A549 (cell line): ENCODE results near the gene RUNX3. TPM values are rescaled to one million over a fixed set of nuclear protein-coding genes. Genes with fewer than 3 reads are reported as not detected.
"Not testable (repeated sequence)": the region's sequence is repeated elsewhere in the genome, so short reads cannot be mapped to it uniquely, and the experiment has no call there.

Source experiments
- ATAC-seq, 2 experiments: fragments of 200-7000 bp in 1 of 2; fragments of >200 bp in 1 of 2; cut with Nextera tagmentation in 1 of 2; cut with Tn5 transposase in 1 of 2; 3 replicates each; pipeline versions ENCODE4 v1.8.0 to v1.9.1; 2018 to 2020; ENCODE audit warnings: mild to moderate bottlenecking in 1 of 2, moderate library complexity in 1 of 2
- CTCF ChIA-PET: fragments of 300-600 bp; sonication (Branson Sonifier 250); formaldehyde crosslinking; extraction: SDS; loops from one replicate; lab custom pipeline; 2021; ENCODE audit warnings: antibody characterized with exemption, inconsistent platforms; lab: Yijun Ruan, JAX
- POLR2A ChIA-PET: fragments of 350-600 bp; formaldehyde crosslinking; extraction: SDS; loops from one replicate; lab custom pipeline; 2021; ENCODE audit warnings: antibody characterized with exemption, inconsistent platforms; lab: Yijun Ruan, JAX
- DNase-seq, 2 experiments: peaks; one replicate each; pipeline versions ENCODE4 v3.0.0 to v3.0.0-alpha.2; 2011 to 2016; ENCODE audit warnings: low read depth in 1 of 2, low spot score in 1 of 2
- FAIRE-seq: peaks from 2 replicates; lab custom pipeline; 2011; peaks lifted over from hg19 to GRCh38; lab: Jason Lieb, UNC
- H3K27ac ChIP-seq, 2 experiments: fragments of >200 bp; sonication (Bioruptor Twin); formaldehyde crosslinking; 3 replicates each; pipeline ENCODE4 v1.5.1; 2016 to 2017
- H3K4me1 ChIP-seq: fragments of >200 bp; sonication (Bioruptor Twin); formaldehyde crosslinking; 3 replicates; pipeline ENCODE4 v1.6.1; 2016
- H3K4me2 ChIP-seq: fragments of >200 bp; sonication (Bioruptor Twin); formaldehyde crosslinking; 3 replicates; pipeline ENCODE4 v1.6.1; 2016
- H3K4me3 ChIP-seq: fragments of >200 bp; sonication (Bioruptor Twin); formaldehyde crosslinking; 3 replicates; pipeline ENCODE4 v1.5.1; 2016
- H3K9me3 ChIP-seq: fragments of >200 bp; sonication (Bioruptor Twin); formaldehyde crosslinking; 3 replicates; pipeline ENCODE4 v1.6.1; 2016
- CHD4 ChIP-seq: fragments of 200-600 bp; sonication (generic); IDR thresholded peaks from 2 replicates; pipeline ENCODE4 v1.6.1; 2016; ENCODE audit warnings: antibody characterized with exemption, mild to moderate bottlenecking, borderline replicate concordance
- EHF ChIP-seq: fragments of 250-450 bp; sonication (Bioruptor Pico); IDR thresholded peaks from 2 replicates; pipeline ENCODE4 v1.5.0; 2020; ENCODE audit warnings: mild to moderate bottlenecking
- ESRRA ChIP-seq: fragments of 150-350 bp; IDR thresholded peaks from 2 replicates; pipeline ENCODE4 v1.6.1; 2014; ENCODE audit warnings: mild to moderate bottlenecking, low read length, borderline replicate concordance
- FOSB ChIP-seq: fragments of 250-450 bp; sonication (Bioruptor Pico); IDR thresholded peaks from 2 replicates; pipeline ENCODE4 v1.5.0; 2020; ENCODE audit warnings: mild to moderate bottlenecking, moderate library complexity
- FOXS1 ChIP-seq: fragments of 250-450 bp; sonication (Bioruptor Pico); IDR thresholded peaks from 2 replicates; pipeline ENCODE4 v1.5.0; 2020; ENCODE audit warnings: mild to moderate bottlenecking, moderate library complexity
- KDM1A ChIP-seq: fragments of 200-600 bp; sonication (generic); IDR thresholded peaks from 2 replicates; pipeline ENCODE4 v1.6.1; 2016; ENCODE audit warnings: low read depth, mild to moderate bottlenecking
- MAFK ChIP-seq: fragments of 450-650 bp; IDR thresholded peaks from 2 replicates; pipeline ENCODE4 v1.6.1; 2014; ENCODE audit not compliant: partially characterized antibody
- NFE2L2 ChIP-seq: fragments of 150-350 bp; conservative IDR thresholded peaks from 2 replicates; pipeline ENCODE4 v1.6.1; 2014; ENCODE audit warnings: low read length
- PHF8 ChIP-seq: fragments of 200-600 bp; sonication (generic); IDR thresholded peaks from 2 replicates; pipeline ENCODE4 v1.6.1; 2016; ENCODE audit warnings: low read depth, mild to moderate bottlenecking, antibody characterized with exemption, moderate library complexity, borderline replicate concordance
- POLR2AphosphoS2 ChIP-seq: conservative IDR thresholded peaks from 2 replicates; pipeline ENCODE4 v1.6.1; 2012; ENCODE audit warnings: low read length, improper control_type of control experiment, inconsistent platforms
- RNF2 ChIP-seq: fragments of 200-600 bp; sonication (generic); IDR thresholded peaks from 2 replicates; pipeline ENCODE4 v1.6.1; 2016; ENCODE audit warnings: low read depth, mild to moderate bottlenecking, antibody characterized with exemption, moderate library complexity, borderline replicate concordance
- ZC3H11A ChIP-seq: fragments of 450-650 bp; IDR thresholded peaks from 2 replicates; pipeline ENCODE4 v1.6.1; 2014; ENCODE audit warnings: antibody characterized with exemption, mild to moderate bottlenecking
- WGBS: methylation state at CpG from one replicate; pipeline ENCODE4 v1.1.6; 2017; ENCODE audit errors: missing lambda C conversion rate; 5-methylcytosine and 5-hydroxymethylcytosine counted together
- polyA plus RNA-seq, 4 experiments: library from polyadenylated mRNA; depleted of rRNA in 3 of 4; stranded (reverse); fragments of >200 nt; fragmentation: RNase III in 1 of 4; extraction: RNeasy Plus Mini Kit Qiagen cat#74134 plus additional on column Dnase treatment in 1 of 4; gene quantifications; 2 replicates in 3 of 4; 3 replicates in 1 of 4; pipeline ENCODE4 v1.2.3, GENCODE V29; 2011 to 2017
- TF ChIP-seq, protein P1 (sequence below): fragments of 250-450 bp; sonication (Bioruptor Pico); IDR thresholded peaks from 2 replicates; pipeline ENCODE4 v1.5.0; 2020; ENCODE audit warnings: low read depth, mild to moderate bottlenecking, moderate library complexity
- TF ChIP-seq, protein P2 (sequence below): fragments of 450-650 bp; IDR thresholded peaks from 2 replicates; pipeline ENCODE4 v1.6.1; 2014; ENCODE audit warnings: antibody characterized with exemption
- TF ChIP-seq, protein P3 (sequence below): fragments of 200-600 bp; sonication (generic); IDR thresholded peaks from 2 replicates; pipeline ENCODE4 v1.6.1; 2016; ENCODE audit warnings: antibody characterized with exemption, mild to moderate bottlenecking, moderate library complexity

The RUNX3 gene
- polyA plus RNA-seq, 2 of the 4 experiments (the other 2 are of a cell fraction) = 1.4 to 4.0 TPM

DNA sequence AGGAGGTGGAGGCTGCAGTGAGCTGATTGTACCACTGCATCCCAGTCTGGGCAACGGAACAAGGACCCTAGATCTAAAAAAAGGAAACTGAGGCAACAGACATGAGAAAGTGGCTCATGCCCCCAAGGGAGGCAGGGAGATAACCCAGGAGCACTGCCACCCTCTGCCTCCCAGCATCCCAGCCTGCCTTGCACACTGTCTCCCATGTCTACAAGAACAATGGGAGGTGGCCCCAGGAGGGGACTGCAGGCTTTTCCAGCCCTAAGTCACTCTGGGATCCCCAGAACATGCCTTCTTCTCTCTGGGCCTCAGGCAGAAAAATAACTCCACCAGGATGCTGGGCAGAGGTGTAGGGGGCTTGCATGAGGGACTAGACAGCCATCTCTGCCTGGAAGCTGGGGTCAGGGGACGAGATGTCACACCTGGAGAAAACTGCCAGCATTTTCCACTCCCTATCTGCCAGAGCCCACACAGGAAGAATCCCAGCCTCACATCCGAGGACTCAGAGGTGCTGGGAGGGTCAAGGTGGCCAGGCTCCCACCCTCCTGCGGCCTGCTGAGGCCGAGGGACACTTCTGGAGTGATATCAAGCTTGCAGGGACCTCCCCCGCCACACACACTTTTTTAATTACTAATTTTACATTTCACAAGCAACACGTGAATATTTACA, 21.4 kb downstream of the RUNX3 start (continued):
- TF ChIP-seq, protein P1, sequence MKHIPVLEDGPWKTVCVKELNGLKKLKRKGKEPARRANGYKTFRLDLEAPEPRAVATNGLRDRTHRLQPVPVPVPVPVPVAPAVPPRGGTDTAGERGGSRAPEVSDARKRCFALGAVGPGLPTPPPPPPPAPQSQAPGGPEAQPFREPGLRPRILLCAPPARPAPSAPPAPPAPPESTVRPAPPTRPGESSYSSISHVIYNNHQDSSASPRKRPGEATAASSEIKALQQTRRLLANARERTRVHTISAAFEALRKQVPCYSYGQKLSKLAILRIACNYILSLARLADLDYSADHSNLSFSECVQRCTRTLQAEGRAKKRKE = no peak
- TF ChIP-seq FOSB (CRISPR knock-in tag) = no peak
- no peak for TF ChIP-seq ZC3H11A
- TF ChIP-seq, protein P2, sequence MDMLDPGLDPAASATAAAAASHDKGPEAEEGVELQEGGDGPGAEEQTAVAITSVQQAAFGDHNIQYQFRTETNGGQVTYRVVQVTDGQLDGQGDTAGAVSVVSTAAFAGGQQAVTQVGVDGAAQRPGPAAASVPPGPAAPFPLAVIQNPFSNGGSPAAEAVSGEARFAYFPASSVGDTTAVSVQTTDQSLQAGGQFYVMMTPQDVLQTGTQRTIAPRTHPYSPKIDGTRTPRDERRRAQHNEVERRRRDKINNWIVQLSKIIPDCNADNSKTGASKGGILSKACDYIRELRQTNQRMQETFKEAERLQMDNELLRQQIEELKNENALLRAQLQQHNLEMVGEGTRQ = no peak

DNA sequence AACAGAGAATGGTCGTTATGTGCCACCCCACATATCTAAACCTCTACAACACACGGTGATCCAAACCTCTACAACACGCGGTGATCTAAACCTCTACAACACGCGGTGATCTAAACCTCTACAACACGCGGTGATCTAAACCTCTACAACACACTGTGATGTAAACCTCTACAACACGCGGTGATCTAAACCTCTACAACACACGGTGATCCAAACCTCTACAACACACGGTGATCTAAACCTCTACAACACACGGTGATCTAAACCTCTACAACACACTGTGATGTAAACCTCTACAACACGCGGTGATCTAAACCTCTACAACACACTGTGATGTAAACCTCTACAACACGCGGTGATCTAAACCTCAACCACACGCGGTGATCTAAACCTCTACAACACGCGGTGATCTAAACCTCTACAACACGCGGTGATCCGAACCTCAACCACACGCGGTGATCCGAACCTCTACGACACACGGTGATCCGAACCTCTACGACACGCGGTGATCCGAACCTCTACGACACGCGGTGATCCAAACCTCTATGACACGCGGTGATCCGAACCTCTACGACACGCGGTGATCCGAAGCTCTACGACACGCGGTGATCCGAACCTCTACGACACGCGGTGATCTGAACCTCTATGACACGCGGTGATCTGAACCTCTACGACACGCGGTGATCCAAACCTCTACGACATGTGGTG, 22.3 kb downstream of the RUNX3 start:
- H3K4me2 ChIP-seq, H3K4me3 ChIP-seq, H3K9me3 ChIP-seq, ATAC-seq, DNase-seq, POLR2A ChIA-PET, H3K4me1 ChIP-seq, H3K27ac ChIP-seq, FAIRE-seq: not testable (repeated sequence)
- 92% methylated on average over 57 of the region's 57 CpGs for WGBS
- CTCF ChIA-PET = interaction anchor here (1.4 kb wide), 1 partner anchor 25 kb away, joined by 3 read pairs; no protein-coding TSS in a partner anchor

DNA sequence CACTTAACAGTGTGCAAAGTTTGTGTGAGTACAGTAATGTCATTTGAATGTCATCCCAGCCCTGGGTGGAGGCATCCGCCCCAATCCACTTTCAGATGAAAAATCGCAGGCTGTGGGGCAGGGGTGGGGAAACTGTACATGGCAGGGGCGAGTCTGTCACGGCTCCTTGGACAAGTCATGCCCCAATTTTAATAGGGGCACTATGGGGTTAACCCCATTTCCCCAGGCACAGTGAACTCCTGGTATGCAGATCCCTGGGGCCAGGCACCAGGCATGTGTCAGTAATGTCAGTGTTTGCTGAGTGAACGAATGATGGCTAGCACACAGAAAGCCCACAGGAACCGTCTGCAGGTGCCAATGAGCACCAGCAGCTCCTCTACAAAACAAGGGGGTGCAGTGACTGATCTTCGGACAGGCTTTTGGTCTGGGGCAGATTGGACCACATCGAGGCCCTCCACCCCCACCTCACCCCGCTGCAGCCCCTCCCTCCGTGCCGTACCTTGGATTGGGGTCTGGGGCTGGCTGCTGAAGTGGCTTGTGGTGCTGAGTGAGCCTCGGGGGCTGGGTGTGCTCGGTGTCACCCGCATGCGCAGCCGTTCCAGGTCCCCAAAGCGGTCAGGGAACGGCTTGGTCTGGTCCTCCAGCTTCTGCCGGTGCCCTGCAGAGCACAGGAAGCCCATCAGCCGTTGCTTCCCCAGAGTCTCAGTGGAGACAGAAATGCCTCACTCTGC, 23.2 kb downstream of the RUNX3 start:
- no peak for ATAC-seq
- H3K4me3 ChIP-seq = no peak overlapping the region
- no peak for FAIRE-seq
- ChIA-PET CTCF (no interaction called here), POLR2A (no interaction called here)
- H3K9me3 ChIP-seq = no peaks in the 10 kb centered on the region
- H3K27ac ChIP-seq = no peak overlapping the region
- TF ChIP-seq ESRRA (no peak), PHF8 (no peak), FOXS1 (no peak), NFE2L2 (no peak), MAFK (no peak), RNF2 (no peak), EHF (CRISPR knock-in tag) (no peak), CHD4 (no peak), POLR2AphosphoS2 (no peak), KDM1A (no peak), ZC3H11A (no peak)
- TF ChIP-seq, protein P2 = no peak
- TF ChIP-seq, protein P3, sequence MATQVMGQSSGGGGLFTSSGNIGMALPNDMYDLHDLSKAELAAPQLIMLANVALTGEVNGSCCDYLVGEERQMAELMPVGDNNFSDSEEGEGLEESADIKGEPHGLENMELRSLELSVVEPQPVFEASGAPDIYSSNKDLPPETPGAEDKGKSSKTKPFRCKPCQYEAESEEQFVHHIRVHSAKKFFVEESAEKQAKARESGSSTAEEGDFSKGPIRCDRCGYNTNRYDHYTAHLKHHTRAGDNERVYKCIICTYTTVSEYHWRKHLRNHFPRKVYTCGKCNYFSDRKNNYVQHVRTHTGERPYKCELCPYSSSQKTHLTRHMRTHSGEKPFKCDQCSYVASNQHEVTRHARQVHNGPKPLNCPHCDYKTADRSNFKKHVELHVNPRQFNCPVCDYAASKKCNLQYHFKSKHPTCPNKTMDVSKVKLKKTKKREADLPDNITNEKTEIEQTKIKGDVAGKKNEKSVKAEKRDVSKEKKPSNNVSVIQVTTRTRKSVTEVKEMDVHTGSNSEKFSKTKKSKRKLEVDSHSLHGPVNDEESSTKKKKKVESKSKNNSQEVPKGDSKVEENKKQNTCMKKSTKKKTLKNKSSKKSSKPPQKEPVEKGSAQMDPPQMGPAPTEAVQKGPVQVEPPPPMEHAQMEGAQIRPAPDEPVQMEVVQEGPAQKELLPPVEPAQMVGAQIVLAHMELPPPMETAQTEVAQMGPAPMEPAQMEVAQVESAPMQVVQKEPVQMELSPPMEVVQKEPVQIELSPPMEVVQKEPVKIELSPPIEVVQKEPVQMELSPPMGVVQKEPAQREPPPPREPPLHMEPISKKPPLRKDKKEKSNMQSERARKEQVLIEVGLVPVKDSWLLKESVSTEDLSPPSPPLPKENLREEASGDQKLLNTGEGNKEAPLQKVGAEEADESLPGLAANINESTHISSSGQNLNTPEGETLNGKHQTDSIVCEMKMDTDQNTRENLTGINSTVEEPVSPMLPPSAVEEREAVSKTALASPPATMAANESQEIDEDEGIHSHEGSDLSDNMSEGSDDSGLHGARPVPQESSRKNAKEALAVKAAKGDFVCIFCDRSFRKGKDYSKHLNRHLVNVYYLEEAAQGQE = no peak
- WGBS = 76% methylated on average over 10 of the region's 20 CpGs
- no peaks in the 10 kb centered on the region; the same call in 2 of the 3 replicates for H3K4me1 ChIP-seq
- H3K4me2 ChIP-seq = no peak overlapping the region
- no peak for DNase-seq
